Natural killer cell treated with Interleukin-12 subunit alpha and Interleukin-12 subunit beta and Interleukin-15 and Interleukin-18, amount 100 ng/mL, for 72 hours (primary cell): ENCODE results near the gene MARCHF10. TPM values are rescaled to one million over a fixed set of nuclear protein-coding genes. Genes with fewer than 3 reads are reported as not detected.

Experiments
- ATAC-seq, 2 donors: fragments of 150-1000 bp; cut with Tn5 transposase in 1 of 2; sonication (Bioruptor Pico), chemical (Tn5 transposase) in 1 of 2; 2 replicates each; pipeline ENCODE4 v1.10.0; 2021
- DNase-seq: peaks from one replicate; pipeline ENCODE4 v3.0.0; 2022; ENCODE audit warnings: low spot score
- H3K27ac Mint-ChIP-seq, 2 donors: 1 replicate in 1 of 2; 2 replicates in 1 of 2; pipeline ENCODE4 v1.8.0; 2022; ENCODE audit warnings: mixed read lengths in 2 of 2, mild to moderate bottlenecking in 1 of 2, moderate library complexity in 1 of 2
- H3K27me3 Mint-ChIP-seq, 2 donors: 1 replicate in 1 of 2; 2 replicates in 1 of 2; pipeline ENCODE4 v1.8.0; 2022; ENCODE audit warnings: mixed read lengths in 2 of 2
- H3K36me3 Mint-ChIP-seq: one replicate; pipeline ENCODE4 v1.8.0; 2022; ENCODE audit warnings: mixed read lengths
- H3K4me1 Mint-ChIP-seq, 2 donors: 1 replicate in 1 of 2; 2 replicates in 1 of 2; pipeline ENCODE4 v1.8.0; 2022; ENCODE audit warnings: low read depth in 2 of 2, mixed read lengths in 2 of 2, mild to moderate bottlenecking in 1 of 2
- H3K4me3 Mint-ChIP-seq: one replicate; pipeline ENCODE4 v1.8.0; 2022; ENCODE audit warnings: mixed read lengths
- H3K9me3 Mint-ChIP-seq: 2 replicates; pipeline ENCODE4 v1.8.0; 2022; ENCODE audit warnings: mixed read lengths
- total RNA-seq, 2 donors: library from RNA; stranded (reverse); gene quantifications; one replicate each; pipeline ENCODE4 v1.2.3, GENCODE V29; 2022

MARCHF10 gene
- total RNA-seq, 2 donors from 2014 or later, result not detected

DNA sequence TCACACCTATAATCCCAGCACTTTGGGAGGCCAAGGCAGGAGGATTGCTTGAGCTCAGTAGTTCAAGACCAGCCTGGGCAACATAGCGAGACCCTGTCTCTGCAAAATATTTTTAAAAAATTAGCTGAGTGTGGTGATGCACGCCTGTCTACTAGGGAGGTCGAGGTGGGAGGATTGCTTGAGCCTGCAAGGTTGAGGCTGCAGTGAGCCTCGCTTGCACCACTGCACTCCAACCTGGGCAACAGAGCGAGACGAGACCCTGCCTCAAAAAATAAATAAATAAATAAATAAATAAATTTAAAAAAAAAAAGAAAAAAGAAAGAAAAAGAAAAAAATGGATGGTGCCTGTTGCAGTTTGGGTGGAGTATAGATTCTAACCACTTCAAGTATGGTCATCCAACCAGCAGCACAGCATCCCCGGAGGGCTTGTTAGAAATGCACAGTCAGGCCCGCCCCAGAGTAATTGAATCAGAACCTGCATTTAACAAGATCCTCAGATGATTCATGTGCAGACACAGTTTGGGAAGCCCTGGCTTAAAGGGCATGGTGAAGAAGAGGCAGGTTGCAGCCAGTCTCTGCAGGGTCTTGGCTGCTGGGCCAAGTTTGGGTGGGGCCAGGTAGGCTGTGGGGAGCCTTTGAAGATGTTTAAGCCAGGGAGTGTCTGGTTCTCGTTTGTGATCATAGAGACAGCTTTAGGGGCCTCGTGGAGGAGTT lies 139.9 kb downstream of the MARCHF10 start:
- H3K4me1 Mint-ChIP-seq, result peaks cover 5 to 8% of the 10 kb centered on the region in 2 donors
- H3K4me3 Mint-ChIP-seq, result no peak overlapping the region
- no peaks in the 10 kb centered on the region for H3K36me3 Mint-ChIP-seq
- H3K27me3 Mint-ChIP-seq, result peaks cover 3 to 6% of the 10 kb centered on the region in 2 donors
- ATAC-seq (no peak), DNase-seq (no peak)
- H3K27ac Mint-ChIP-seq, result no peak overlapping the region
- no peaks in the 10 kb centered on the region for H3K9me3 Mint-ChIP-seq

DNA sequence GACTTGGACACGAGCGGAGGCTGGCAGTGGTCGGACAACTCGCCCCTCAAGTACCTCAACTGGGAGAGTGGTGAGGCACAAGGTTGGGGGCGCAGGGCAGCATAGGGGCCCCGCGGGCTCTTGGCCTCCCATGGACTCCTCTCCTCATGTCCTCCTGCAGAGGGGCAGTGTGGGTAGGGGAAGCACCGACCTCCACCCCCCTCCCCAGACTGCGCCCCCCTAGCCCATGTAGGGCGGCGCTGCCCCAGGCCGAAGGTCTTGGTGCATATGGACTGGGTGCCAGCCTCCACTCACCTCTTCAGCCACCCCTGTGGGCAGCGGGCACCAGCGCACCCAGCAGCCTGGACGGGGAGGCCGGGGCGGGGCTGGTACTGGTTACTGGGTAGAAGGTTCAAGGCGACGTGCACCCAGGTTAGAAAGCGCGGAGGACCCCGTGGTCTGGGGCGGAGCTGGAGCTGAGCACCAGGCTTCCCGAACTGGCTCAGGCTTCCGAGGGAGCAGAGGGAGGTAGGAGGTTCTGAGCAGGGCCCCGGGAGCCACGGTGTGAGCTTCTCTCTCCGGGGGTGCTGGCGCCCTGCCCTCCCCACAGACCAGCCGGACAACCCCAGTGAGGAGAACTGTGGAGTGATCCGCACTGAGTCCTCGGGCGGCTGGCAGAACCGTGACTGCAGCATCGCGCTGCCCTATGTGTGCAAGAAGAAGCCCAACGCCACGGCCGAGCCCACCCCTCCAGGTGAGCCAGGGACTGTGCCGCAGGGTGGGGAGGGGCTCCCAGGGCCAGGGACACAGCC lies 141.1 kb downstream of the MARCHF10 start:
- no peaks in the 10 kb centered on the region for H3K9me3 Mint-ChIP-seq
- H3K27ac Mint-ChIP-seq, result no peak overlapping the region
- no peak for DNase-seq
- H3K27me3 Mint-ChIP-seq, result peaks cover 9 to 10% of the 10 kb centered on the region in 2 donors
- no peak overlapping the region for H3K4me3 Mint-ChIP-seq
- no peaks in the 10 kb centered on the region for H3K36me3 Mint-ChIP-seq
- H3K4me1 Mint-ChIP-seq, result peaks cover 8 to 13% of the 10 kb centered on the region in 2 donors
- ATAC-seq, result peak in 1 of 2 donors; percentile 28

DNA sequence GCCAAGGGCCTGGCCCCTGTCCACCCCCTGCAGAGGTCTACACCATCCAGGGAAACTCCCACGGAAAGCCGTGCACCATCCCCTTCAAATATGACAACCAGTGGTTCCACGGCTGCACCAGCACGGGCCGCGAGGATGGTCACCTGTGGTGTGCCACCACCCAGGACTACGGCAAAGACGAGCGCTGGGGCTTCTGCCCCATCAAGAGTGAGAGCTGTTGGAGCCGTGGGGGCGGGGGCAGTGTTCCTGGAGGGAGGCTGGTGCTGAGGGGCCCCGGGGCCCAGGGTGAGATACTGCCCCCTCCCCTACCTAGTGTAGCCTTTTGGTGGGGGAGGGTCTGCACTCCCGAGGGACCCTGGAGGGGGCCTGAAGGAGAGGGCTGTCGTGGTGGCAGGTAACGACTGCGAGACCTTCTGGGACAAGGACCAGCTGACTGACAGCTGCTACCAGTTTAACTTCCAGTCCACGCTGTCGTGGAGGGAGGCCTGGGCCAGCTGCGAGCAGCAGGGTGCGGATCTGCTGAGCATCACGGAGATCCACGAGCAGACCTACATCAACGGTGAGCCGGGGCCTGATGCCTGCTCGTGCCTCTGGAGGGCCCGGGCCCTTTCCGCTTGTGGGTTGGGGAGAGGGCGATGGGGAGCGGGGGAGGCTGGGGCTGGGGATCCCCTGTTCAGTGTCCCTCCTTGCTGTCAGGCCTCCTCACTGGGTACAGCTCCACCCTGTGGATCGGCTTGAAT lies 141.9 kb downstream of the MARCHF10 start:
- peaks cover 8 to 13% of the 10 kb centered on the region in 2 donors for H3K4me1 Mint-ChIP-seq

DNA sequence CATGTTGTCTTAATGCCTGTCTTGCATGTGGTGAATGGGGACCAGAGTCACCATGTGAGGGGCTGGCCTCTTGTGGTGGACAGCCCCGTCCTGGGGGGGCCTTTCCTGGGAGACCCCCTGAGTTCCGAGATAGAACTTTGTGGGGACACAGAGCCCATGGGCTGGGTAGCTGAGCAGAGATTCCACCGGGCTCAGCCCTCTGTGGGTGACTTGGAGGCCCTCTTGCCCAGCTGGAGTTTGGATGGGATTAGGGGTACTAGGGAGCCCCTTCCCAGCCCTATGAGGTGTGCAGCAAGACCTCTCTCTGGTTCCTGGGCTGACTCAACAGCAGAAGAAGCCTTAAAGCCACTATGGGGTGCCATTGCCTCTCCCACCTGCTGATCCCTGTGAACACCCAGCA lies 142.5 kb downstream of the MARCHF10 start:
- Mint-ChIP-seq H3K4me1 (peaks cover 8 to 13% of the 10 kb centered on the region in 2 donors), H3K9me3 (peaks cover 7% of the 10 kb centered on the region), H3K4me3 (no peak overlapping the region), H3K27ac (no peak overlapping the region), H3K27me3 (peaks cover 16 to 17% of the 10 kb centered on the region in 2 donors), H3K36me3 (peaks cover 10% of the 10 kb centered on the region)
- DNase-seq, result no peak
- ATAC-seq, result no peak

More for the DNA sequence above, 141.9 kb downstream of the MARCHF10 start:
- H3K27ac Mint-ChIP-seq, result no peak overlapping the region
- H3K4me3 Mint-ChIP-seq, result no peak overlapping the region
- peaks cover 2% of the 10 kb centered on the region for H3K9me3 Mint-ChIP-seq
- no peak for DNase-seq
- peaks cover 13 to 14% of the 10 kb centered on the region in 2 donors for H3K27me3 Mint-ChIP-seq
- H3K36me3 Mint-ChIP-seq, result peaks cover 5% of the 10 kb centered on the region
- ATAC-seq, result peak in 1 of 2 donors; percentile 17

GRCh38 chr17:62664336-62665120 lies 143.6 kb downstream of the MARCHF10 start:
- Mint-ChIP-seq H3K27me3 (peaks cover 18 to 22% of the 10 kb centered on the region in 2 donors), H3K9me3 (peaks cover 8% of the 10 kb centered on the region), H3K4me3 (no peak overlapping the region), H3K36me3 (peaks cover 14% of the 10 kb centered on the region), H3K27ac (no peak overlapping the region), H3K4me1 (peaks cover 8 to 13% of the 10 kb centered on the region in 2 donors)
- DNase-seq, result no peak
- no peak for ATAC-seq

DNA sequence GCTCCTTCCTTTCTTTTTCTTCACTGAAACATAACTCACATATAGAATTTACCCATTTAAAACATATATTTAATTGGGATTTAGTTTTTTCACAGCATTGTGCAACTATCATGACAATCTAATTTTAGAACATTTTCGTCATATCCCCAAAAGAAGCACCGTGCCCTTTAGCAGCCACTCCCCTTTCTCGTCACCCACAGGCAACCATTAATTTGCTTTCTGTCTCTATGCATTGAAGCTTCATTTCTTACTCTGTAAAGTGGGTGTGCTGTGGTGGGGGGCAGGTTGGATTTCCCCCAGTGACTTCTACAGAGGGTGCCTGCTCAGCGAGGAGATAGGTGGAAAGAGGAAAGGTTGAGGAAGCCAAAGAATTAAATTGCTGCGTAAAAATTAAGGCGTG lies 144.8 kb downstream of the MARCHF10 start:
- H3K9me3 Mint-ChIP-seq, result peaks cover 8% of the 10 kb centered on the region
- H3K36me3 Mint-ChIP-seq, result peaks cover 14% of the 10 kb centered on the region
- H3K4me1 Mint-ChIP-seq, result peaks cover 8 to 13% of the 10 kb centered on the region in 2 donors
- H3K27ac Mint-ChIP-seq, result peak overlapping the region in 1 of 2 donors; percentile 8
- H3K4me3 Mint-ChIP-seq, result no peak overlapping the region
- ATAC-seq, result peak in 1 of 2 donors; percentile 64
- H3K27me3 Mint-ChIP-seq, result peaks cover 22 to 23% of the 10 kb centered on the region in 2 donors
- no peak for DNase-seq

DNA sequence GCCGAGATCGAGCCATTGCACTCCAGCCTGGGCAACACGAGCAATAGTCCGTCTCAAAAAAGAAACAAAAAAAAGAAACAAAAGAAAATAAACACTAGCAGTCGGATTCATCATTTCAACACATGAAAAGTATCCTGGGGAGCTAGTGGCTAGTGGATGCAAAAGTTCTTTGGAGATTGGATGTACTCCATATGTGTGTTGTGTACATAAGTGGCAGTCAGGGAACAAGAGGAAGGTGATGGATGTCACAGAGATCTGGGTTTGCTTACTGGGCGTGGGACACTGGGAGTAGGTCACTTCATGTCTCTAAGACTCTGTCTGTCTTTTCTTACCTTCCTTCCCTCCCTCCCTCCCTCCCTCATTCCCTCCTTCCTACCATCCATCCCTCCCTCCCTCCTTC lies 145.3 kb downstream of the MARCHF10 start:
- Mint-ChIP-seq H3K9me3 (peaks cover 8% of the 10 kb centered on the region), H3K4me1 (peaks cover 8 to 13% of the 10 kb centered on the region in 2 donors), H3K36me3 (peaks cover 14% of the 10 kb centered on the region), H3K27me3 (peaks cover 23 to 25% of the 10 kb centered on the region in 2 donors), H3K4me3 (no peak overlapping the region), H3K27ac (no peak overlapping the region)
- ATAC-seq (no peak), DNase-seq (no peak)

- DNase-seq, result no peak
- ATAC-seq, result no peak
- Mint-ChIP-seq H3K27me3 (peaks cover 23 to 29% of the 10 kb centered on the region in 2 donors), H3K36me3 (peaks cover 14% of the 10 kb centered on the region), H3K27ac (no peak overlapping the region), H3K9me3 (peaks cover 8% of the 10 kb centered on the region), H3K4me3 (no peak overlapping the region), H3K4me1 (peaks cover 8 to 13% of the 10 kb centered on the region in 2 donors)
Observed at GRCh38 chr17:62661337-62661736, 146.8 kb downstream of the MARCHF10 start.

DNA sequence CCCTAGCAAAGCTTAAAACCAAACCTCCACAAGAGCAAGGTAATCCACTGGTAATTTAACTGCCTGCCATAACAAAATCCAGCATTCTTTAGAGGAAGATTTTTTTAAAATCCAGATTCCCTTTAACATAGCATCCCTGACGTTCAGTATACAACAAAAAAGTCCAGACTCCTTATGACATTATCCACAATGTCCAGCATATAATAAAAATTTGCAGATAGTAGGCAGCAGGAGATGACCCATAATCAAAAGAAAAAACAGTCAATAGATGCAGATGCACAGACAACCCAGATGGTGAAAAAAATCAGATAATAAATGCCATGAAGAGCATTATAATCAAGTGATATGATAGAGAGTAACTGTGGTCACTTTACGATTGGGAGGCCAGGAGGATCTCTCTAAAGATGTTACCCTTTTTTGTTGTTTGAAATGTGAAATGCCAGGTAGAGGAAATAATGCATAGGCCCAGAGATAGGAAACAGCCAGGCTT lies 147.4 kb downstream of the MARCHF10 start:
- H3K27ac Mint-ChIP-seq, result no peak overlapping the region
- no peak for ATAC-seq
- DNase-seq, result no peak
- peaks cover 8 to 13% of the 10 kb centered on the region in 2 donors for H3K4me1 Mint-ChIP-seq
- peaks cover 23 to 29% of the 10 kb centered on the region in 2 donors for H3K27me3 Mint-ChIP-seq
- H3K9me3 Mint-ChIP-seq, result peaks cover 8% of the 10 kb centered on the region
- H3K4me3 Mint-ChIP-seq, result no peak overlapping the region
- peaks cover 14% of the 10 kb centered on the region for H3K36me3 Mint-ChIP-seq

DNA sequence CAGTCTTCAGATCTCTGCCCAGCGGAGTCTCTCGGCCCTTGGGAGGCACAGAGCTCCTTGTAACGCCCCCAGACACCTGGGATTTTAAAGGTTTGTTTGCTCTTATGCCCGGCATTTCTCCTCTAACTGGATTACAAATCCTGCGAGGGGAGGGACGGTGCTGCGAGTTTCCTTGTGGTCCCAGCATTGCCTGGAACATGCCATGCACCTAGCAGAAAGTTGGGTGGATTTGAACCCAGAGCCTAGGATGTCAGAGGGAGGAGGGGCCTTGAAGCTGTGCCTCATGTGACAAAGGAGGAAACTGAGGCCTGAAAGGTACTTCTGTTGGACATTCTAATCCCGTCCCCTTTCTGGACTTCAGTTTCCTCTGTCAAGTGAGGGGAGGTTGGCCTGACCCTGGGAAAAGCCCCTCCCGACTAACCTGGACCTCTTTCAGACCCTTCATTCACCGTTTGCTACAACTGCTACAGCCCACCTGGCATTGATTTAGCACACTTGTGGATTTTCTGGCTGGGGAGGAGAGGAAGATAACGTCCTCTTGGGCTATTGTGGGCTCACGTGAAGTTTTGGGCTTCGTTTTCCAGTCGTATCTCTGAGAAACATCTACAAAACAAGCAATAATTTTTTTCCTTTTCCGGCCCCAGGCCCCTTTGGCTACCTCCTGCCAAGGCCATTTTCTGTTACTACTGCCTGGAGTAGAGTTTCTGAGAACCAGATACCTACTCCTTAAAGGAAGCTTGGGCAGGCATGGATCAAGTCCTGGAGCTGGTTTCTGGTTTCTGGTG lies 149.8 kb downstream of the MARCHF10 start:
- ATAC-seq (no peak), DNase-seq (no peak)
- Mint-ChIP-seq H3K27me3 (peaks cover 26 to 28% of the 10 kb centered on the region in 2 donors), H3K36me3 (peaks cover 14% of the 10 kb centered on the region), H3K4me1 (peaks cover 13 to 18% of the 10 kb centered on the region in 2 donors), H3K27ac (peak overlapping the region in 1 of 2 donors; percentile 37), H3K9me3 (peaks cover 8% of the 10 kb centered on the region), H3K4me3 (no peak overlapping the region)

- Mint-ChIP-seq H3K4me3 (no peak overlapping the region), H3K27me3 (peaks cover 19 to 26% of the 10 kb centered on the region in 2 donors), H3K27ac (no peak overlapping the region), H3K4me1 (peaks cover 15 to 18% of the 10 kb centered on the region in 2 donors), H3K36me3 (peaks cover 14% of the 10 kb centered on the region), H3K9me3 (peaks cover 8% of the 10 kb centered on the region)
- DNase-seq (no peak), ATAC-seq (no peak)
Observed at GRCh38 chr17:62657690-62658089, 150.4 kb downstream of the MARCHF10 start.

GRCh38 chr17:62657145-62657665 lies 150.9 kb downstream of the MARCHF10 start:
- no peak overlapping the region for H3K27ac Mint-ChIP-seq
- peaks cover 8% of the 10 kb centered on the region for H3K9me3 Mint-ChIP-seq
- peaks cover 14% of the 10 kb centered on the region for H3K36me3 Mint-ChIP-seq
- DNase-seq, result no peak
- ATAC-seq, result no peak
- H3K4me1 Mint-ChIP-seq, result peaks cover 20 to 22% of the 10 kb centered on the region in 2 donors
- no peak overlapping the region for H3K4me3 Mint-ChIP-seq
- H3K27me3 Mint-ChIP-seq, result peaks cover 19 to 24% of the 10 kb centered on the region in 2 donors
